Measurements from ENCODE around the gene ZNF584.
"Not testable (repeated sequence)": the region's sequence is repeated elsewhere in the genome, so short reads cannot be mapped to it uniquely, and the experiment has no call there.

Gene ZNF584

DNA sequence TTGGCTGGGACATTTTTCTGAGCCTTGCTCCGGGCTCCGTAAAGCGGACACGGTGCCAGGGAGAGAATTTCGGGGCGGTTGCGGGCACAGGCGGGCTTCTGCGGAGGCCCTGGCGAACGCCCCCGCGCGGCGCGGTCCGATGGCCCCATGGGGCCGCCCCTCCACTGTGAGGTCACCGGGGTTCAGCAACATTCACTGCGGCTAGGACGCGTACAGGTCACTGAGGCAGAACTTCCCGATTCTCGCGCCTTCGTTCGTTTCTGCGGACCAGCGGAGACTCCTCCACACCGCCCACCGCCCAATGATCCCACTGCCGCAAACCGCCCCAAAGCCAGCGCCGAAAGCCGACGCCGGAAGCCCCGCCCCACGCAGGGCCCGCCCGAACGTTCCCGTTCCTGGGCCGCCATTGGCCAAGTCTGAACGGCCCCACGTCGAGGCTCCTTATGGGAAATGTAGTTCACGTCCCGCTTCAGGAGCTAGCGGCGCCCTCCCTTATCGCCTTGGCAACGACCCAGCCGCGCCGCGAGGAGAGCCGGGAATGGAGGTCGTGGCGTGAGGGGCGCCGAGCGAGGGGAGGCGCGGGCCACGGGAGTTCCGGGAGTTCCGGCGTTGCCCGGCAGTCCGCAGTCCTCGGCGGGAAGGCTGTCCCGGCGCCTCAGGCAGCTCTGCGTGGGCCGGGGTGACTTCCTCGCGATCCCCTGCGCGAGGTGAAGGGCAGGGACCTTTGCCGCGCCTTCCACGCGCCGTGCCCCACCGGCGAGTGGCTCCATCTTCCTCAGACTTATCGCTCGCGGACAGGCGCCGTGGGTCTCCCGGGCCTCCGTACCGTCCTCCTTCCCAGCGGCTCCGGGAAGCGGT is at the start of gene ZNF584:
TSS of gene ZNF584 (plus strand) at position 498 of the 858 bp plus-strand sequence. CDS start 499 bp downstream, outside the sequence.
- peak; percentile 94 for DNase-seq (ENCODE audit: low read depth)

DNA sequence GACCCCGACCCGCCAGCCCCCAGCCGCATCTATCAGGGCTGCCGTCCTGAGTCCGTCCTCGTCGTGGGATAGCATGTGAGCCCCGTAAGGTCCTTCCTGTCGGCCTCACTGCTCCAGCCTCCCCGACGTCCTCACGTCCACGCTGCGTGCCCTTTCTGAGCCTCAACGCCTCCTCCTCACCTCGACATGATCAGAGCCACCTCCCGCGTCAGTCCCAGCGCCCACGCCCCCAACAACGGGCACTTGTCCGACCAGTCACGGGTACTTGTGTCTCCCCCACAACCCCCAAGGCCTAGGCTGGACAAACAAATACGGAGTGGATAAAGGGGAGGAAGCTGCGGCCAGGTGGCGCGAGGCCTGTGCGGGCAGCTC is 46.6 kb upstream of the ZNF584 start:
- peak; percentile 16 for DNase-seq (ENCODE audit: low read depth)

DNA sequence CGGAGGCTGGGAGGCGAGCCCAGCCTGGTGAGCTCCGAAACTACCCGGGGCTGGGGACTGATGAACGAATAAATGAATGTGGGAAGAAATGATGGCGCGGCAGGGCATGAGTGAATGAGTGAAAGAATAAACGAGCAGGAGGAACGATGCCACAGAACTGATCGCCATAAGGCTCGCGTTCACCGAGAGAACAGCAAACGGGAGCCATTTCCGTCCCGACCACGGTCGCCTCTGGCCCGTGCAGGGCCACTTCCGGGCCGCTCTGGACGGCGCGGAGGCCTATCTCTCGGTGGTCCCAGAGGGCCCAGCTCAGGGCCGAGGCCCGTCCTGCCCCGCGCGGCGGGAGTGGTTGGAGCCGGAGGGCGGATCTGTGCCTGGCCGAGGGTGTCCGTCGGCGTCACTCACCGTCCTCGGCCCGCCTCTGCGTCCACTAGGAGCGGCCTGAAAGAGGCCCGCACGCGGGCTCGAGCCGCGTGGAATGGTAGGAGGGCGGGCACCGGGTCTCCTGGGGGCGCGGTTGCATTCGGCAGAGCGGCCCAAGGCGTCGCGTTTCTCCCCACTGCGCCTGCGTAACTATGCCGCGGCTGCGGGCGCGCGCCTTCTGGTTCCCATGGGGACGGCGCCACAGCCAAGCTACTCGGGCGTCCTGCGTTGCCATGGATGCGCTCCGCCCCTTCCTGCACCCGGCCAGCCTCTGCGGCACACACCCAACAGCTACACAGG is 46.0 kb upstream of the ZNF584 start, which contains the start of gene ZNF497:
TSS of gene ZNF497 (minus strand) at position 480 of the 723 bp plus-strand sequence. CDS start 5,116 bp downstream, outside the sequence.
- peak; percentile 93 for DNase-seq (ENCODE audit: low read depth)

DNA sequence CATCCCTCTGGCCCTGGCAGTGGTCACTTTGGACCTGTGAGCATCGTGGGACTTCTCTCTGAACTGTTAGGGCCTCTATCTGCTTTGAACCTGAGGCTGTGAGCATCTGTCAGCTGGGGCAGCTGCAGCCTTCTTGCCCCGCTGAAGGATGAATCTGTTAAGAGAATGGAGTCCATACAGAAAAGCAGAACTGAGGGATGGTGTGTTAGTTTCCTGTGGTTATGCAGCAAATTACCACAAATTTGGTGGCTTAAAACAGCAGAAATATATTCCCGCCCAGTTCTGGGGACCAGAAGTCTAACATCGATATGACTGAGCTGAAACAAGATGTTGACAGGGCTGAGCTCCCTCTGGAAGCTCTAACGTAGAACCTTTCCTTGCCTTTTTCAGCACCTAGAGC is 44.3 kb upstream of the ZNF584 start:
- DNase-seq (ENCODE audit: low read depth): no peak

DNA sequence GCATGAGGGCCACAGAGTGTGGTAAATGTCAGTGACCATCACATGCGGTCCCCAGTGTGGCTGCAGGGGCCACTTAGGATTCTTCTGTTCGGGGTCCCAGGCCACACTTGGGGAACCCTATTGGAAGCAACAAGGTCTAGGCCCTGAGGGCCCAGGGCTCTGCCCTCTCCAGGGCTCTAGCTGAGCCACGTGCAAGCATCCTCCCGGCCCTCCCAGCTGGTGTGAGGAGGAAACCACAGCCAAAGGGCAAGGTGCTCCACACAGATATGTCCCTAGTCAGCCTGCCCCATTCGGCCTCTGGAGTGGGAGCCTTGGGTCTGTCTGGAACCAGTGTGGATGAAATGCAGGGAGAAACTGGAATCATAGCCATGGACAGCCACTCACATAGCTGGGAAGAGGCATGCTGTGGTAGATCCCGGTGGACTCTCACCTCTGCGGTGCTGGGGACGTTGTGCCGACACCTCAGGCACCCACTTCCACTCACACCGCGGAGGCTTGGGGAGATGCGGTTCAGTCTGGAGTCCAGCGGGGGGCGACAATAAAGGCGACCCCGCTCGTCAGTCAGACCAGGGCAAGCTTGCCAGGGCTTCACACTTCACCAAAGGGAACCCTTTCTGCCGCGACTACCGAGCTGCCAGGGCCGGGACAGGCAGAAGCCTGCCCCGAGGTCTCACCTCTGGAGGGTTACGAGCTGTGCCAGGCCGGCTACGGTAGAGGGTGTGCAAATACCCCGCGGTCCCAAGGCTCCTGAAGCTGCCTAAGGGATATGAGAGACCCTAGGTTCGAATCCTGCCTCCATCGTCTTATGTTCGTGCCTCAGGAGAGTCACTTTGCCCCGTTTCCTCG is 41.6 kb upstream of the ZNF584 start:
- DNase-seq (ENCODE audit: low read depth): no peak

DNA sequence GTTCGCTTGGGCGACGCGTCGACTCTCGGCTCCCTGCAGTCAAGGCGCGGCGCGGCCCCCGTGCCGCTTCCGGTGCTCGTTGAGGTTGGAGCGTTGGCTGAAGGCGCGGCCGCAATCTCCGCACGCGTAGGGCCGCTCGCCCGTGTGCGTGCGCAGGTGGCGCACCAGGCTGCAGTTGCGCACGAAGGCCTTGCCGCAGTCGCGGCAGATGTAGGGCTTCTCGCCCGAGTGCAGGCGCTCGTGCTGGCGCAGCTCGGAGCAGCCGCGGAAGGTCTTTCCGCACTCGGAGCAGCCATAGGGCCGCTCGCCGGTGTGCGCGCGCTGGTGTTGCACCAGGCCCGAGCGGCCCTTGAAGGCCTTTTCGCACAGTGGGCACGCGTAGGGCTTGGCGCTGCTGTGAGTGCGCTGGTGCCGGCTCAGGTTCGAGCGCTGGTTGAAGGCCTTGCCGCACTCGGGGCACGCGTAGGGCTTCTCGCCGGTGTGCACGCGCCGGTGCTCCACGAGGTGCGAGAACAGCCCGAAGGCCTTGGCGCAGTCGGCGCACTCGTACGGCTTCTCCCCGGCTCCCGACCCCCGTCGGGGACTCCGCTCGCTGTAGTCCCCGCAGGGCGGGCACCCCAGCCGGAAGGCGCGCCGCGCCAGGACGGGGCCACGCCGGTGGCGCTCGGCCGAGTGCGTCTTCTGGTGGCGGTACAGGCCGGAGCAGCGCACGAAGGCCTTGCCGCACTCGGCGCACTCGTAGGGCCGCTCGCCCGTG is 40.6 kb upstream of the ZNF584 start:
- no peak for DNase-seq (ENCODE audit: low read depth)

DNA sequence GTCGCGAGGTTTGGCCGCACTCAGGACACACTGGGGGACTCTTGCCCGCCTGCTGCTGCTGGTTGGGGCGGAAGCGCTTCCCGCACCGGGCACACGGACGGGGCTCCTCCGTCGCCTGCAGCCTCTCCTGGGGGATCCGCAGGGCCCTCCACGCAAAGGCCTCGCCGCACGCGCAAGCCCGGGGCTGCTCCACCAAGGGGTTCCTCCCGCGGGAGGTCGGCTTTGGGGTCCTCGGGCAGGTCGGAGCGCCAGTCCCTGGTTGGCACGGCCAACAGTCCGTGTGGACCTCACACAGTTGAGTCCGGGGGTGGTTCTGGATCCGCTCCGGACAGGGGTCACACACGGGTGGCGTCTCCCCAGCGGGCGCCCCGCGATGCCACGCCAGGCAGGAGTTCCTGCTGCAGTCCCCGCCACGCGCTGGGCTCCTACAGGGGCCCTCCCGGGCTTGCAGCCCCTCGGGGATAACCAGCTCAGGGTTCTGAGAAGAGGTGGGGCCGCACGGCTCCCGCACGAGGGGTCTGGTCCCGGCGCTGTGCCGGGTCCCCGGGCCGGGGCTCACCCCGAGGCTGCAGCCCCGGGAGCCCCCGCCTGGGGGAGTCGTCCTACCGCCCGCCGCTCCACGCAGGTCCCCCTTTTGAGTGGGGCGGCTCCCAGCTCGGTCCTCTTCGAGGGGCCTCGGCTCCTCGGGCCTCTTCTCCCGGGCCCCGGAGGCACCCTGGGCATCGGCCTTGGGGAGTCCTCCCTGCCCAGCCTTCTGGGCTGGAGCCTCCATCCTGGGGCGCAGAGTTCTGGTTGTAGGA is 39.7 kb upstream of the ZNF584 start:
- DNase-seq (ENCODE audit: low read depth): no peak

DNA sequence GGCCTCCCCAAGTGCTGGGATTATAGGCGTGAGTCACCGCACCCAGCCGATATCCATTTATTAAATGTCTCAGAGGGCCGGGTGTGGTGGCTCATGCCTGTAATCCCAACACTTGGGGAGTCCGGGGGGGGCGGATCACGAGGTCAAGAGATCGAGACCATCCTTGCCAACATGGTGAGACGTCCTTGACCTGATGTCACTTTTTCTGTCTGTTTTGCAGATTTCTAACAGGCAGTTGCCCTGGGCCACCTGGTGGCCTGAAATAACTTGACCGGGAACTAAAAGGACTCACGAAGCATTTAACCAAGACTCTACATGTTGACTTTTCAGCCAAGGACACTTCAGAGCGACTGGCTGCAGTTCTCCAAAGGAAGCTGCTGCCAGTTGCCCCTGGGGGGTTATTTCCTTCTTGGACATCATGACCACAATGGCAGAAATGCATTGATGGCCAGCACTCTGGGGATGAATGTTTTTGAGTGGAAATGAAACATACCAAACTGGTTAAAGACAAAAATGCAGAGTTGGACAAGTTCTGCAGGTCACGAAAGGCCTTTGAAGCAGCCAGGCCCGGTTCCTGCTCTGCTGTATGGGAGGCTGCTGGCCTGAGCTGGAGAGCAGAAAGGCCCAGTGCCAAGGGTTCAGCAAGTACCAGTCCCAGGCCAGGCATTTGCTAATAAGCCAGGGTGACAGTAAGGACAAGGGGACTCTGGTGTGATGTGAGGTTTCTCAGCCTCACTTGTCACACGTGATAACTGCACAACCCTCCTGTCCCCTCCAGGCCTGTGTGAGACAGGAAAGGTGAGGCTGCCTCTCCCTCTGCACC is 35.9 kb upstream of the ZNF584 start:
- no peak for DNase-seq (ENCODE audit: low read depth)

DNA sequence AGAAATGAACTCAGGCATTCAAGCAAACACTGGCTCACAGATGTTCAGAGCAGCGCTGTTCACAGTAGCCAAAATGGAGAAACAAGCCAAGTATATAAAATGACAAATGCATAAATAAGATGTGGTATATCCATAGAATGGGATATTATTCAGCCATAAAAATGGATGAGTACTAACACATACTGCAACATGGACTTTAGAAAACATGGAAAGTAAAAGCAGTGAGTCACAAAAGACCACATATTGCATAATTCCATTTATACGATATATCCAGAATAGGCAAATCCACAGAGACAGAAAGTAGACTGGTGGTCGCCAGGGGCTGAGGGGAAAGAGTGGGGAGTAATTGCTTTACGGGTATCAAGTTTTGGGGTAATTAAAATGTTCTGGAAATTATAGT is 34.2 kb upstream of the ZNF584 start:
- DNase-seq (ENCODE audit: low read depth): no peak

DNA sequence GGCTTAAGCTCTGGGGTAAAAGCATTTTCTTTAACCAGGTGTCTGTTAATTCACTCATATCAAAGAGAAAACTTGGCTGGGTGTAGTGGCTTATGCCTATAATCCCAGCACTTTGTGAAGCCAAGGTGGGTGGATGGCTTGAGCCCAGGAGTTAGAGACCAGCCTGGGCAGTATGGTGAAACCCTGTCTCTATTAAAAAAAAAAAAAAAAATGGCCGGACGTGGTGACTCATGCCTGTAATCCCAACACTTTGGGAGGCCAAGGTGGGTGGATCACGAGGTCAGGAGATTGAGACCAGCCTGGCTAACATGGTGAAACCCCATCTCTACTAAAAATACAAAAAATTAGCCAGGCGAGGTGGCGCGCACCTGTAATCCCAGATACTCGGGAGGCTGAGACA is 31.7 kb upstream of the ZNF584 start:
- DNase-seq (ENCODE audit: low read depth): not testable (repeated sequence)

DNA sequence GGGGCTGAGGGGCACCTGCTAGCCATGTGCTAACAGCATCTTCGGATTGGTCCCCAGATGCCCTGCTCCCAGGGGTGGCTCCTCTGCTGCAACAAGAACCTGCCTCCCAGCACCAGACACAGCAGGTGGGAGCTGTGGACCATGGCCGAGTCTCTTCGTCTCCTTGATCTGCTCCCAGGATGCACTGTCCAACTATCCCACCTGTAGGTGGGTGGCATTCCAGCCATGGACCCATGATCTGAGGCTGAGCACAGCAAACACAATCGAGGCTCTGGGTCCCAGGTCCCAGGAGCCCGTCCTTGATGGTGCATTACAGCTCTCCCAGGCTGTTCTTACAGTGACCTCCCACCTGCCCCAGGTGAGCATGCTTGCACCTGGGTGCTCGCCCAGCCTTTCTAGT is 29.2 kb upstream of the ZNF584 start:
- DNase-seq (ENCODE audit: low read depth): no peak

DNA sequence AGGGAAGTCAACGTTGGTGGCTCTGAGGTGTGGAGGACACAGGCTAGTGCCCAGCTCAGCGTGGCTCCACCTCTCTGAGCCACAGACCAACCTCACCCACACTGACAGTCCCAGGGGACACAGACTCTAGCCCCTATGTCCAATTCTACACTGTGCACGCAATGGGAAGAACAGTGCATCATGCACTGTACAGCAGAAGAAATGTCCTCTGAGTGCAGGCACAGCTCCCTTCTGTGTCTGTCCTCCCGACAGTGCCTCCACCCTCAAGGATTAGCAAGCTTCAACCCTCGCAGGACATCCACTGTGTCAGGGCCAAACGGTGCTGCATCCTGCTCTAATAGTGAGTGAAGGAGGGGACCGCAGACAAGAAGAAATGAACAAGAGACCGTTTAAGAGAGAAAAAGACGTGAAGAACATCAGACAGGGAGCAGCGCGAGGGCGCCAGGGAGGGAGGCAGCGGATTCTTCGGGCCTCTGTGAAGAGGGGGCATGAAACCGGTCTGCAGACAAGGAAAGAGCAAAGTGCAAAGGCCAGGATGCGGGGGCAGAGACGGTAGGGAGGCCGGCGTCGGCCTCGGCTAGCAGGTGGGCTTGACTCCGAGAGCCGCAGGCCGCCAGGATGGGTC is 28.3 kb upstream of the ZNF584 start:
- DNase-seq (ENCODE audit: low read depth): no peak

DNA sequence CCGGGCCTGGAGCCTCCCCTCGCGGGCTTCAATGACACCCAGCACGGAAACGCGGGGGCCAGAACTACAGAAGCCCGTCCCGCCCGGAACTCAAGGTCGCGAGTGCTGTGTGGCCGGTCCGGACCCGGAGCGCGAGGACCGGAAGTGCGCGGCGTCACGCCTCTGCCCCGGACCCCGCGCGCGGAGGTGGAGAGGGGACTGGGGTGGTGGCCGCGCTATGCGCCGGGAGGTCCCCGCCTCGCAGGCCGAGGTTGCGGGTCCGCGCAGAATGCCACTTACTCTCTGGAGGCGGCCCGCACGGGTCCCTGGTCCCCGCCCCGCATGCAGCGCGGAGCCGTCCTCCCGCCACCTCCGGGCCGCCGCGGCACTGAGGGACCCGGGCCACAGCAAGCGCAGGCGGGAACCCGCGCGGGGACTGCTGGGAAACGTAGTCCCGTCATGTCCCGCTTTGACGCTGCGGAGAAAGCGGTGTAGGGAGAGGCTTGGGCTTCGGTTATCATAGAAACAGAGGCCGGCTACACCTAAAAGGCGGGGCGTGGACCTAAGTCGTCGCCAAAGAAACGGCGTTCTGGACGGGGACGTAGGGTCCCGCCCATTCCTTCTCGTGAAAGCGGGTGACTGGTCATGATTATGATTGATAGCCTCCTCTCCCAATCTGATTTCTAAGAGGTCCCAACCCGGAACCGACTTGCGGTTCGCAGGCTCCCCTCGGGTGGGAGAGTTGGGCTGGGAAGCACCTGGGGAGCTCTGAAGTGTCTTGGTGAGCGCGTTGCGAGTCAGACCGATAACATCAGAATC is 27.6 kb upstream of the ZNF584 start, which contains the start of gene ZNF837:
TSS of gene ZNF837 (minus strand) at position 369 of the 798 bp plus-strand sequence. CDS start 11,698 bp downstream, outside the sequence.
- DNase-seq (ENCODE audit: low read depth): peak; percentile 97

DNA sequence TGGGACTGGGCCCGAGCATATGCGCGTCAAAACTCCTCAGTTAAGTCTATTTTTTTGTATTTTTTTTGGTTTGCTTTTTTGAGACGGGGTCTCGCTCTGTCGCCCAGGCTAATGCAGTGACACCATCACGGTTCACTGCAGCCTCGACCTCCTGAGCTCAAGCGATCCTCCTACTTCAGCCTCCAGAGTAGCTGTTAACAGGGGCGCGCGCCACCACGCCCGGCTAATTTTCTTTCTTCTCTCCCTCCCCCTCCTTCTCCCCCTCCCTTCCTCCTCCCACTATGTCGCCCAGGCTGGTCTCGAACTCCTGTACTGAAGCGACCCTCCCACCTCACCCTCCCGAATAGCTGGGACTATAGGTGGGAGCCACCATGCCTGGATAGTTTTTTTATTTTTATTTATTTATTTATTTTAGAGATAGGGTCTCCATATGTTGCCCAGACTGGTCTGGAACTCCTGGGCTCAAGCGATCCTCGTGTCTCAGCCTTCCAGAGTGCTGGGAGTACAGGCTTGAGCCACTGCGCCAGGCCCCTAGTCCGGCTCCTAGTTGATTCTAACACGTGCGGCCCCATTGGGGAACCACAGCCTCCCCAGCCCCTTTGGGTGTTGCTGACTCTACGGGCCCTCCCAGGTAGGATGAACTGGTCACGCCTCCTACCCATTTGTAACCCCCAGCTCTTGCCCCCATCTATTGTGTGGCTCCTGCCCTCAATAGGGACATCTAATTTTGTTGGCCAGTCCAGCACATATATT is 26.8 kb upstream of the ZNF584 start:
- no peak for DNase-seq (ENCODE audit: low read depth)

DNA sequence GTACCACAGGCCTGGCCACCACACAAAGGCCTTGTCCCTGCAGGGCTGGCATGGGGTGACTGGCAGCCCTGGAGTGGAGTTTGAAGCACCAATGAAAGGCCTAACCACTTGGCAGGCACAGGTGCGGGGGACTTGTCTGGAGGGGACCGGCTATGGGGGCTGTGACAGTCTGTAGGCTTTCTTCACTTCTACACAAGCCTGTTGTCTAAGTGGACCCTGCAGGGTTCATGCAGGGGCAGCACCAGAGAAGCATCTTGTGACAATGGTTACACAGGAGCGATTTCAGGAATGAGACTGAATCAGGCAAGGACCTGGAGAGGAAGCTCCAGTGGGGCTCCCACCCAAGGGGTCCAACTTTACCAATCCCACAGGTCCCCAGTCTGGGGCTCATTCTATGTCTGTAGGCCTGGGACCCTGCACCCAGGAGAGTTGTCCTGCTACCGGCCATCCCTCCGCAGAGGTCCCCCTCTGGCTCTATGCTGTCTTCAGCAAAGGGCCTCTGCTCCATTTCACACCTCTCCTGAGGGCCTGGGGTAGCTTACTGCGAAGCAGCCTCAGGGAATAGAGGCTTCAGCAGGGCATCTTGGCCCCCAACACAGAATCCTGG is 25.3 kb upstream of the ZNF584 start:
- DNase-seq (ENCODE audit: low read depth): no peak

DNA sequence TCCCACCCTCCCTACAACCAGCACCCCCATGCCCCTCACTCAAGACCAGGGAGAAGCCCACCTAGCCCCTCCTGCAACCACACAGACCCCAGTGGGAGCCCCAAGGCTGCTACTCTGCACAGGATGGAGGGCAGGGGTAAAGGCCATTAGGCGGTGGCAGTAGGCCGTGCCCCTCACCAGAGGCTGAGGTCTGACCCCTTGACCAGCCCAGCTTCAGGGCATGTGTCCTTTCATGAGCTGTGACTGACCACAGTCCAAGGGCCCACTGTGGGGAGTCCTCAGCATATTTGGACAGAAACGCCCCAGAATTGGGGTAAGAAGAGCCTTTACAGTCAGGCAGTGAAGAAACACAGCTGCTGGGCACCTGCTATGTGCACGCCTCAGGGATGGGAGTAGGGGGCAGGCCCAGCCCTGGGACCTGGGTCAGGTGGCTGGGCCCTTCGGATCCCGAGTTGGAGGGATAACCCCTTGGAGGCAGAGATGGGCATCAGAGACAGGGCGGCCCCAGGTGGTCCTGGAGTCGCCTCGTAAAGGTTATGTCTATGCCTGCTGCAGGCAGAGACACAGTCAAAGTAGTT is 23.0 kb upstream of the ZNF584 start:
- no peak for DNase-seq (ENCODE audit: low read depth)

Data from stimulated activated CD4-positive, alpha-beta T cell treated with anti-CD3 and anti-CD28 coated beads, Interleukin-2, amount 100 ng/mL, for 4 hours (primary cell).